Measurements from ENCODE around the gene ABCA3.

Gene ABCA3

DNA sequence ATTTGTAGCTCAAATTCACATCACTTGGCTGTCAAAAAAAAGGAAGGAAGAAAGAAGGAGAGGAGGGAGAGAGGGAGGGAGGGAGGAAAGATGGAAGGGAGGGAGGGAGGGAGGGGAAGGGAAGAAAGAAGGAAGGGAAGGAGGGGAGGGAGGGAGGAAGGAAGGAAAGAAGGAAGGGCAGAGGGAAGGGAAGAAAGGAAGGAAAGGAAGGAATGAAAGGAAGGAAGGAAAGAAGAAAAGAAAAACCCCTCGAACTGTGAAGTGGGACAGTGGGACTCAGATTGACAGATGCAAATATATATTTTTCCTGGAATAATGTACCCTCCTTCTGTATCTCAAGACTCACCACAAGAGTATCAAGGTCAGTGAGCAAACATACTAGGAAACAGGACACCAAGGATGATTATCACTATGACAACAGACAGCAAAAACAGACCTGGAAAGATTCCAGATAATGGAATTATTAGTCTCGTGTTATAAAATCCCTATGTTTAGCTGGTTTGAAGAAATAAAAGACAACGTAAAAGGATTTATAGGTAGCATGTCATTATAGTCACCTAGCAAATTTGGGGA lies 24.2 kb upstream of the ABCA3 start:
- TF ChIP-seq ZFX (IDR thresholded peaks at IDR 0.05) = no peak
- TF ChIP-seq, protein P1, sequence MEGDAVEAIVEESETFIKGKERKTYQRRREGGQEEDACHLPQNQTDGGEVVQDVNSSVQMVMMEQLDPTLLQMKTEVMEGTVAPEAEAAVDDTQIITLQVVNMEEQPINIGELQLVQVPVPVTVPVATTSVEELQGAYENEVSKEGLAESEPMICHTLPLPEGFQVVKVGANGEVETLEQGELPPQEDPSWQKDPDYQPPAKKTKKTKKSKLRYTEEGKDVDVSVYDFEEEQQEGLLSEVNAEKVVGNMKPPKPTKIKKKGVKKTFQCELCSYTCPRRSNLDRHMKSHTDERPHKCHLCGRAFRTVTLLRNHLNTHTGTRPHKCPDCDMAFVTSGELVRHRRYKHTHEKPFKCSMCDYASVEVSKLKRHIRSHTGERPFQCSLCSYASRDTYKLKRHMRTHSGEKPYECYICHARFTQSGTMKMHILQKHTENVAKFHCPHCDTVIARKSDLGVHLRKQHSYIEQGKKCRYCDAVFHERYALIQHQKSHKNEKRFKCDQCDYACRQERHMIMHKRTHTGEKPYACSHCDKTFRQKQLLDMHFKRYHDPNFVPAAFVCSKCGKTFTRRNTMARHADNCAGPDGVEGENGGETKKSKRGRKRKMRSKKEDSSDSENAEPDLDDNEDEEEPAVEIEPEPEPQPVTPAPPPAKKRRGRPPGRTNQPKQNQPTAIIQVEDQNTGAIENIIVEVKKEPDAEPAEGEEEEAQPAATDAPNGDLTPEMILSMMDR (conservative IDR thresholded peaks at IDR 0.05) = no peak
- H3K27ac ChIP-seq = no peak overlapping the region

GRCh38 chr16:2362218-2362617 lies 21.7 kb upstream of the ABCA3 start:
- TF ChIP-seq, protein P1 (conservative IDR thresholded peaks at IDR 0.05) = no peak
- no peak for TF ChIP-seq ZFX (IDR thresholded peaks at IDR 0.05)
- no peak overlapping the region for H3K27ac ChIP-seq

DNA sequence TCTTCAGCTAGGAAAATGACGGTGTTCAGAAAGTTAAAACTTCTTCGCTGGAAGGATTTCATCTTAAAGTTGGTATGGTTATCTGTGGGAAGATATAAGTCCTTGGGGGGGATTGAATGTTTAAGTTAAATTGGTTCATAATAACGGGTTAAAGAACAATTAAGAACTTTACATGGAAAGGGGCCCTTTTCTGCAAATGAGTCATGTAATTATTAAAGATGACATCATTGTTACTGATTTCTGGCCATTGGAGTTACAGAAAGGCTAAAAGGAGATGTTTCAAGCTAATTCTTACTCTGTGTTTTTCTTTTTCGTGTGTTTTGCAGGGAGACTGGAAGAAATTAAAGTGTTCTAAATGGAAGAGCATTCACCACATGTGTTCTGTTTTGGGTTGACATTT lies 20.6 kb upstream of the ABCA3 start:
- H3K27ac ChIP-seq = no peak overlapping the region
- TF ChIP-seq, protein P1 (conservative IDR thresholded peaks at IDR 0.05) = no peak
- TF ChIP-seq ZFX (IDR thresholded peaks at IDR 0.05) = no peak

DNA sequence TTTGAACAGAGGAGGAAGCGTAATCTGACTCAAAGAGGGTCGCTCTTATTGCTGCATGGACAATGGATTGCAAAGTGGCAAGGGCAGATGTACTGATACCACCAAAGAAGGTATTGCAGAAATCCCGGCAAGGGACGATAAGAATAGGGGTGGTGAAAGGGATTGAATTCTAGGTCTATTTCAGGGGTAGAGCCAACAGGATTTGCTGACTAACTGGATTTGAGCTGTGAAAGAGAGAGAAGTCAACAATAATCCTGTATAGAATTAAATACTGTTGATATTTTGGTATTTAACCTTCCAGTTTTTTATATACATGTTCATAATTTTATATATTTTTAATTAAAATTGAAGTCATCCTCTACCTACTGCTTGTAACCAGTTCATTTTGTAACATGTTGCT lies 19.4 kb upstream of the ABCA3 start:
- no peak for TF ChIP-seq ZFX (IDR thresholded peaks at IDR 0.05)
- TF ChIP-seq, protein P1 (conservative IDR thresholded peaks at IDR 0.05) = no peak
- H3K27ac ChIP-seq = no peak overlapping the region

GRCh38 chr16:2358811-2359210 lies 18.3 kb upstream of the ABCA3 start:
- TF ChIP-seq ZFX (IDR thresholded peaks at IDR 0.05) = no peak
- TF ChIP-seq, protein P1 (conservative IDR thresholded peaks at IDR 0.05) = no peak
- no peak overlapping the region for H3K27ac ChIP-seq

DNA sequence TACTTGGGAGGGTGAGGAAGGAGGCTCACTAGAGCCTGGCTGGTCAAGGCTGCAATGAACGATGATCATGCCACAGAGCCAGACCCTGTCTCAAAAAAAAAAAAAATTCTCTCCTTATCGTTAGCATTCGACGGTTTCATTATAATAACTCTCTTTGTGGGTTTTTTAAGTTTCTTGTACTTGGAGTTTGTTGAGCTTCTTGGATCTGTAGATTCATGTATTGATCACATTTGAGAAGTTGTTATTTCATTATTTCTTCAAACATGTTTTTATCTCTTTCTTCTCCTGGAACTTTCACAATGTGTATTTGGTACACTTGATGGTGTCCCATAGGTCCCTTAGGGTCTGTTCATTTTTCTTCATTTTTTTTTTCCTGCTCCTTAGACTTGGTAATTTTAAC lies 16.8 kb upstream of the ABCA3 start:
- no peak overlapping the region for H3K27ac ChIP-seq
- no peak for TF ChIP-seq ZFX (IDR thresholded peaks at IDR 0.05)
- TF ChIP-seq, protein P1 (conservative IDR thresholded peaks at IDR 0.05) = no peak

DNA sequence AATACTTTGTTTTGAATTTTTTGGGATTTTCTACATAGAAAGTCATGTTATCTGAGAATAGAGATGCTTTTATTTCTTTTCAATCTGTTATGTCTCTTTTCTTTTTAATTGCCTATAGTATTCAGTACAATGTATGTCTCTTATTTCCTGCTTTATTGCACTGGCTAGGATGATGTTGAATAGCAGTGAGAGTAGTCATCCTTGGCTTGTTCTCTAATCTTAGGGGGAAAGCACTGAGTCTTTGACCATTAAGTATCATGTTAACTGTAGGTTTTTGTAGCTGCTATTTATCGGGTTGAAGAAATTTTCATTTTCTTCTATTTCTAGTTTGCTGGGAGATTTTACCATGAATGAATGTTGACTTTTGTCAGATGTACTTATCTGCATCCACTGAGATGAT lies 10.0 kb upstream of the ABCA3 start:
- TF ChIP-seq, protein P1 (conservative IDR thresholded peaks at IDR 0.05) = no peak
- no peak for TF ChIP-seq ZFX (IDR thresholded peaks at IDR 0.05)
- H3K27ac ChIP-seq = no peak overlapping the region

All from C4-2B (cell line).